Ovary (tissue), 9 donors: ENCODE data around the gene KRTAP4-12. TPM values are rescaled to one million over a fixed set of nuclear protein-coding genes. Genes with fewer than 3 reads are reported as not detected.

ENCODE experiments used
- DNase-seq, 5 donors: peaks; one replicate each; pipeline ENCODE4 v3.0.0-alpha.2; 2019 to 2020
- H3K27ac ChIP-seq, 2 donors: fragments of 200-600 bp; one replicate each; pipeline versions ENCODE4 v1.5.1 to v1.8.0; 2019 to 2022
- H3K27me3 ChIP-seq: fragments of 200-600 bp; one replicate; pipeline ENCODE4 v1.8.0; 2022
- H3K36me3 ChIP-seq: fragments of 200-600 bp; sonication (generic); one replicate; pipeline ENCODE4 v1.5.1; 2019
- H3K4me1 ChIP-seq: one replicate; pipeline ENCODE4 v1.8.1; 2013; ENCODE audit warnings: mild to moderate bottlenecking, moderate library complexity; ENCODE audit not compliant: insufficient read depth
- H3K4me3 ChIP-seq: fragments of 200-600 bp; sonication (generic); one replicate; pipeline ENCODE4 v1.5.1; 2017
- H3K9me3 ChIP-seq, 2 donors: fragments of 200-600 bp in 1 of 2; sonication (generic) in 1 of 2; one replicate each; pipeline versions ENCODE4 v1.5.1 to v1.8.1; 2013 to 2019; ENCODE audit warnings: mild to moderate bottlenecking in 1 of 2, moderate library complexity in 1 of 2
- EP300 ChIP-seq: sonication (generic); formaldehyde crosslinking; IDR thresholded peaks from one replicate; pipeline ENCODE4 v1.6.1; 2017; ENCODE audit warnings: antibody characterized with exemption
- POLR2A ChIP-seq: fragments of 450-650 bp; IDR thresholded peaks from one replicate; pipeline ENCODE4 v1.6.1; 2017; ENCODE audit warnings: antibody characterized with exemption, mild to moderate bottlenecking, moderate library complexity
- WGBS, 3 donors: extraction: QIAGEN DNeasy Blood & Tissue Kit in 1 of 3; methylation state at CpG; one replicate each; pipeline versions ENCODE4 v1.1.5 to v1.1.7; 2013 to 2017; 5-methylcytosine and 5-hydroxymethylcytosine counted together
- intact Hi-C, 4 donors: fragments of 100-400 bp; cut with DNase I; formaldehyde crosslinking; loops; one replicate each; pipeline versions ENCODE4 v1.11.0 to v1.15.1; 2022 to 2023
- polyA plus RNA-seq, 2 donors: library from polyadenylated mRNA; stranded (reverse); fragments of 200-250 nt in 1 of 2; fragments of 350-450 nt in 1 of 2; fragmentation: Illumina TruSeq in 1 of 2; extraction: RNeasy Lipid Tissue Mini Kit (QIAGEN cat#74804) in 1 of 2; gene quantifications; one replicate each; pipeline ENCODE4 v1.2.3, GENCODE V29; 2013 to 2014
- total RNA-seq, 7 donors: library from RNA; depleted of rRNA in 2 of 7; stranded (reverse); fragments of >200 nt in 2 of 7; fragmentation: NEBNext Ultra II Directional in 3 of 7; extraction: Animal tissue kit (Norgen Biotek cat#: 25700) in 3 of 7; gene quantifications; one replicate each; pipeline versions ENCODE4 v1.1.0 to v1.2.4, GENCODE V29; 2016 to 2023
- TF ChIP-seq, protein P1 (sequence below), 3 donors: fragments of 450-650 bp in 2 of 3; fragments of 200-600 bp in 1 of 3; IDR thresholded peaks; one replicate each; pipeline versions ENCODE4 v1.5.1 to v1.8.0; 2016 to 2022; ENCODE audit warnings: antibody characterized with exemption in 3 of 3, mild to moderate bottlenecking in 1 of 3
- donor health status: DM: no; HTN: no; CAD: no; lungs with moderate emphysema.
- donor health status: DM: no; HTN: no; CAD: no.
- donor health status: Bipolar disorder and iron deficiency.
- donor health status: DM: yes; HTN: yes; CAD: no.
- donor health status: DM: no; HTN: no; CAD: no.
- donor health status: DM: yes; HTN: yes; CAD: no.

The KRTAP4-12 gene
- total and polyA plus RNA-seq, 9 donors: not detected

- no peak for DNase-seq
Measured at GRCh38 chr17:41076788-41077187, 47.2 kb downstream of the KRTAP4-12 start.

DNA sequence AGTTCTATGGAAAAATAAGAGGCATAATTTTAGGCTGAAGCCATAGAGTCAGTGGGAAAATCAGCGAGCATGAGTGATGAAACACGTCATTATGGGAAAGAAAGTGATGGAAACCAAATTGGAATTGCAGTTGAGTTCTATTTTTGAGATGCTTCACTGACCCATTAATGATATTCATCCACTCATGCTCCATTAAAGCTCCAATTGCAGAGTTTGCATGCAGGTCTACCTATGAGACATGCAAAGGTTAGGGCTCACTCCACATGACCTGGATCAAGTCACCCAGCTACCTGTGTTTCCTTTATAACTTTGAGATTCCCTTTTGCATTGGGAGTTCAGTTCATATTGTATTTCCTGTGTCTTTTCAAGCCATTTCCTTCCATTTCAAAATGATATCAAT, 50.3 kb downstream of the KRTAP4-12 start:
- Histone ChIP-seq H3K27me3 (no peaks in the 10 kb centered on the region), H3K4me1 (no peaks in the 10 kb centered on the region), H3K9me3 (no peaks in the 10 kb centered on the region), H3K27ac (no peak overlapping the region), H3K36me3 (no peaks in the 10 kb centered on the region), H3K4me3 (no peak overlapping the region)
- DNase-seq: no peak
- TF ChIP-seq EP300 (no peak), POLR2A (no peak)
- TF ChIP-seq, protein P1, sequence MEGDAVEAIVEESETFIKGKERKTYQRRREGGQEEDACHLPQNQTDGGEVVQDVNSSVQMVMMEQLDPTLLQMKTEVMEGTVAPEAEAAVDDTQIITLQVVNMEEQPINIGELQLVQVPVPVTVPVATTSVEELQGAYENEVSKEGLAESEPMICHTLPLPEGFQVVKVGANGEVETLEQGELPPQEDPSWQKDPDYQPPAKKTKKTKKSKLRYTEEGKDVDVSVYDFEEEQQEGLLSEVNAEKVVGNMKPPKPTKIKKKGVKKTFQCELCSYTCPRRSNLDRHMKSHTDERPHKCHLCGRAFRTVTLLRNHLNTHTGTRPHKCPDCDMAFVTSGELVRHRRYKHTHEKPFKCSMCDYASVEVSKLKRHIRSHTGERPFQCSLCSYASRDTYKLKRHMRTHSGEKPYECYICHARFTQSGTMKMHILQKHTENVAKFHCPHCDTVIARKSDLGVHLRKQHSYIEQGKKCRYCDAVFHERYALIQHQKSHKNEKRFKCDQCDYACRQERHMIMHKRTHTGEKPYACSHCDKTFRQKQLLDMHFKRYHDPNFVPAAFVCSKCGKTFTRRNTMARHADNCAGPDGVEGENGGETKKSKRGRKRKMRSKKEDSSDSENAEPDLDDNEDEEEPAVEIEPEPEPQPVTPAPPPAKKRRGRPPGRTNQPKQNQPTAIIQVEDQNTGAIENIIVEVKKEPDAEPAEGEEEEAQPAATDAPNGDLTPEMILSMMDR (IDR thresholded peaks at IDR 0.05): no peak
- intact Hi-C loops: no loop called here
- 93 to 97% (median 93%) methylated on average over 2 of the region's 2 CpGs for WGBS, 3 donors

More at GRCh38 chr17:41076788-41077187, 47.2 kb downstream of the KRTAP4-12 start:
- Histone ChIP-seq H3K27me3 (no peaks in the 10 kb centered on the region), H3K36me3 (no peaks in the 10 kb centered on the region), H3K27ac (no peak overlapping the region), H3K4me3 (no peak overlapping the region), H3K9me3 (no peaks in the 10 kb centered on the region), H3K4me1 (no peaks in the 10 kb centered on the region)
- intact Hi-C loops: no loop called here
- TF ChIP-seq, protein P1 (IDR thresholded peaks at IDR 0.05): no peak
- TF ChIP-seq POLR2A: no peak
- TF ChIP-seq EP300: no peak

Other genes with a start within 250 kb of the KRTAP4-12 start
Only the 30 nearest of the 39 such genes appear.
- not detected for gene KRT40, start 139.9 kb downstream of the KRTAP4-12 start, total RNA-seq
- not detected for gene KRT40, start 139.9 kb downstream of the KRTAP4-12 start, polyA plus RNA-seq
- gene KRTAP3-3, start 130.0 kb downstream of the KRTAP4-12 start, total RNA-seq: not detected
- gene KRTAP3-3, start 130.0 kb downstream of the KRTAP4-12 start, polyA plus RNA-seq: not detected
- gene KRTAP3-2, start 124.3 kb downstream of the KRTAP4-12 start, total RNA-seq: not detected
- not detected for gene KRTAP3-2, start 124.3 kb downstream of the KRTAP4-12 start, polyA plus RNA-seq
- gene KRTAP3-1, start 115.1 kb downstream of the KRTAP4-12 start, total RNA-seq: not detected
- gene KRTAP3-1, start 115.1 kb downstream of the KRTAP4-12 start, polyA plus RNA-seq: not detected
- gene KRTAP1-5, start 97.0 kb downstream of the KRTAP4-12 start, total RNA-seq: not detected
- under 1 TPM in 1 of 2 donors, not detected in 1; 0.06 TPM for gene KRTAP1-5, start 97.0 kb downstream of the KRTAP4-12 start, polyA plus RNA-seq
- gene KRTAP1-4, start 94.0 kb downstream of the KRTAP4-12 start, total RNA-seq: not detected
- not detected for gene KRTAP1-4, start 94.0 kb downstream of the KRTAP4-12 start, polyA plus RNA-seq
- not detected for gene KRTAP1-3, start 89.3 kb downstream of the KRTAP4-12 start, total RNA-seq
- not detected for gene KRTAP1-3, start 89.3 kb downstream of the KRTAP4-12 start, polyA plus RNA-seq
- gene KRTAP1-1, start 82.7 kb downstream of the KRTAP4-12 start, total RNA-seq: not detected
- gene KRTAP1-1, start 82.7 kb downstream of the KRTAP4-12 start, polyA plus RNA-seq: not detected
- not detected for gene KRTAP2-1, start 76.9 kb downstream of the KRTAP4-12 start, total RNA-seq
- gene KRTAP2-1, start 76.9 kb downstream of the KRTAP4-12 start, polyA plus RNA-seq: not detected
- not detected for gene KRTAP2-2, start 69.0 kb downstream of the KRTAP4-12 start, total RNA-seq
- gene KRTAP2-2, start 69.0 kb downstream of the KRTAP4-12 start, polyA plus RNA-seq: not detected
- not detected for gene KRTAP2-3, start 64.1 kb downstream of the KRTAP4-12 start, total RNA-seq
- not detected for gene KRTAP2-3, start 64.1 kb downstream of the KRTAP4-12 start, polyA plus RNA-seq
- not detected for gene KRTAP2-4, start 58.3 kb downstream of the KRTAP4-12 start, total RNA-seq
- not detected for gene KRTAP2-4, start 58.3 kb downstream of the KRTAP4-12 start, polyA plus RNA-seq
- gene KRTAP4-7, start 40.0 kb downstream of the KRTAP4-12 start, total RNA-seq: not detected
- gene KRTAP4-7, start 40.0 kb downstream of the KRTAP4-12 start, polyA plus RNA-seq: not detected
- gene KRTAP4-8, start 26.0 kb downstream of the KRTAP4-12 start, total RNA-seq: not detected
- not detected for gene KRTAP4-8, start 26.0 kb downstream of the KRTAP4-12 start, polyA plus RNA-seq
- gene KRTAP4-16, start 22.0 kb downstream of the KRTAP4-12 start, total RNA-seq: not detected
- not detected for gene KRTAP4-16, start 22.0 kb downstream of the KRTAP4-12 start, polyA plus RNA-seq
- not detected for gene KRTAP4-9, start 18.8 kb downstream of the KRTAP4-12 start, total RNA-seq
- not detected for gene KRTAP4-9, start 18.8 kb downstream of the KRTAP4-12 start, polyA plus RNA-seq
- not detected for gene KRTAP4-11, start 5.8 kb downstream of the KRTAP4-12 start, total RNA-seq
- not detected for gene KRTAP4-11, start 5.8 kb downstream of the KRTAP4-12 start, polyA plus RNA-seq
- not detected for gene KRTAP4-6, start 16.4 kb upstream of the KRTAP4-12 start, total RNA-seq
- not detected for gene KRTAP4-6, start 16.4 kb upstream of the KRTAP4-12 start, polyA plus RNA-seq
- gene KRTAP4-5, start 25.6 kb upstream of the KRTAP4-12 start, total RNA-seq: not detected
- not detected for gene KRTAP4-5, start 25.6 kb upstream of the KRTAP4-12 start, polyA plus RNA-seq
- not detected for gene KRTAP4-4, start 36.6 kb upstream of the KRTAP4-12 start, total RNA-seq
- not detected for gene KRTAP4-4, start 36.6 kb upstream of the KRTAP4-12 start, polyA plus RNA-seq
- not detected for gene KRTAP4-3, start 44.0 kb upstream of the KRTAP4-12 start, total RNA-seq
- gene KRTAP4-3, start 44.0 kb upstream of the KRTAP4-12 start, polyA plus RNA-seq: not detected
- not detected for gene KRTAP4-2, start 54.0 kb upstream of the KRTAP4-12 start, total RNA-seq
- not detected for gene KRTAP4-2, start 54.0 kb upstream of the KRTAP4-12 start, polyA plus RNA-seq
- gene KRTAP4-1, start 60.7 kb upstream of the KRTAP4-12 start, total RNA-seq: not detected
- not detected for gene KRTAP4-1, start 60.7 kb upstream of the KRTAP4-12 start, polyA plus RNA-seq
- not detected for gene KRTAP9-1, start 65.7 kb upstream of the KRTAP4-12 start, total RNA-seq
- not detected for gene KRTAP9-1, start 65.7 kb upstream of the KRTAP4-12 start, polyA plus RNA-seq
- not detected for gene KRTAP9-2, start 102.5 kb upstream of the KRTAP4-12 start, total RNA-seq
- gene KRTAP9-2, start 102.5 kb upstream of the KRTAP4-12 start, polyA plus RNA-seq: not detected
- not detected for gene KRTAP9-3, start 108.3 kb upstream of the KRTAP4-12 start, total RNA-seq
- gene KRTAP9-3, start 108.3 kb upstream of the KRTAP4-12 start, polyA plus RNA-seq: not detected
- gene KRTAP9-8, start 113.8 kb upstream of the KRTAP4-12 start, total RNA-seq: not detected
- gene KRTAP9-8, start 113.8 kb upstream of the KRTAP4-12 start, polyA plus RNA-seq: not detected
- gene KRTAP9-4, start 125.5 kb upstream of the KRTAP4-12 start, total RNA-seq: not detected
- not detected for gene KRTAP9-4, start 125.5 kb upstream of the KRTAP4-12 start, polyA plus RNA-seq
- gene KRTAP9-9, start 131.2 kb upstream of the KRTAP4-12 start, total RNA-seq: not detected
- gene KRTAP9-9, start 131.2 kb upstream of the KRTAP4-12 start, polyA plus RNA-seq: not detected
- gene KRTAP9-6, start 141.2 kb upstream of the KRTAP4-12 start, total RNA-seq: not detected
- gene KRTAP9-6, start 141.2 kb upstream of the KRTAP4-12 start, polyA plus RNA-seq: not detected